SK-N-DZ (cell line): ENCODE results near the gene SLC24A1.

ENCODE experiments used
- DNase-seq: peaks from one replicate; pipeline ENCODE4 v3.0.0-alpha.2; 2015; ENCODE audit warnings: low spot score
- small RNA-seq, 2 experiments: library from RNA; depleted of rRNA; stranded (forward); fragments of <200 nt; gene quantifications; one replicate each; pipeline ENCODE3, GENCODE V24; 2014

The SLC24A1 gene

GRCh38 chr15:65651831-65652749 is 30.4 kb downstream of the SLC24A1 start:
- DNase-seq, result no peak

- DNase-seq, result no peak
Observed at GRCh38 chr15:65653341-65653740, 31.6 kb downstream of the SLC24A1 start.

GRCh38 chr15:65653801-65654521 is 32.2 kb downstream of the SLC24A1 start:
- DNase-seq, result no peak

GRCh38 chr15:65655026-65655425 is 33.3 kb downstream of the SLC24A1 start:
- no peak for DNase-seq

- no peak for DNase-seq
Observed at GRCh38 chr15:65655457-65655856, 33.7 kb downstream of the SLC24A1 start.

- no peak for DNase-seq
Observed at GRCh38 chr15:65659502-65660052, 37.8 kb downstream of the SLC24A1 start.

- no peak for DNase-seq
Observed at GRCh38 chr15:65660927-65661326, 39.2 kb downstream of the SLC24A1 start.

- no peak for DNase-seq
Observed at GRCh38 chr15:65663521-65663920, 41.8 kb downstream of the SLC24A1 start.

GRCh38 chr15:65666257-65666656 is 44.5 kb downstream of the SLC24A1 start:
- no peak for DNase-seq

GRCh38 chr15:65675551-65675950 is 53.8 kb downstream of the SLC24A1 start:
- DNase-seq, result no peak

GRCh38 chr15:65676123-65676522 is 54.4 kb downstream of the SLC24A1 start:
- no peak for DNase-seq

GRCh38 chr15:65680544-65680943 is 58.8 kb downstream of the SLC24A1 start:
- DNase-seq, result no peak

GRCh38 chr15:65682404-65682911 is 60.7 kb downstream of the SLC24A1 start:
- DNase-seq, result no peak

- DNase-seq, result no peak
Observed at GRCh38 chr15:65688462-65688861, 66.7 kb downstream of the SLC24A1 start.

- DNase-seq, result no peak
Observed at GRCh38 chr15:65690173-65690572, 68.4 kb downstream of the SLC24A1 start.

GRCh38 chr15:65690778-65691177 is 69.0 kb downstream of the SLC24A1 start:
- no peak for DNase-seq

GRCh38 chr15:65695081-65695480 is 73.3 kb downstream of the SLC24A1 start:
- DNase-seq, result no peak

Small RNAs within 50 kb of the gene (small RNA-seq; reads per million reads assigned to genes)
- 0.44 to 1.8 reads per million in 2 experiments for gene SNORD13E
